GM19324 (cell line): ENCODE measurements around the gene LEPROT.

Source experiments
- ATAC-seq: cut with Tn5 transposase; IDR thresholded peaks from one replicate; pipeline ENCODE4 v1.9.1; 2021; ENCODE audit warnings: mild to moderate bottlenecking, moderate library complexity; ENCODE audit not compliant: unreplicated experiment, low FRiP score

The LEPROT gene

DNA sequence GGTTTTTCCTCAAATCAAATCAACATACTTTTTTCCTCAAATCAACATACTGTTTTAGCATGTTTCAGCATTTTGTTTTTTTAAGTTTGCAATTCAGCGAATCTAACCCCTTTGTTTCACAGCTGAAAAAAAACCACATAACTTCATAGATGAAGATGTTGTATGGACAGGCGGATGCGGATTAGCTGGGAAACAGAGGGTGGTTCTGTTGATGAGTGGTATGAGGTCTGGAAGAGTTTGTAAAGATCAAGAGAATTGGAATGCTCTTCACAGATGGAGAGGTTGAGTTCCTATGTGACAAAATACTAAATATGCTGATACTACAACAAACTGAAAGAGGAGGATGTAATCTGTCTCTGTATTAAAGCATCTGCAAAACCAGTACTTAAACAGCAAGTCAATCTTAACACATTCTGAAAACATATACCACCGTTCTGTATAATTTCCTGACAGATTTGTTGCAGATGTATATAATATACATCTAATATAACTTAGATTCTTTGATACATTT, 10.6 kb upstream of the LEPROT start:
- ATAC-seq: no peak

DNA sequence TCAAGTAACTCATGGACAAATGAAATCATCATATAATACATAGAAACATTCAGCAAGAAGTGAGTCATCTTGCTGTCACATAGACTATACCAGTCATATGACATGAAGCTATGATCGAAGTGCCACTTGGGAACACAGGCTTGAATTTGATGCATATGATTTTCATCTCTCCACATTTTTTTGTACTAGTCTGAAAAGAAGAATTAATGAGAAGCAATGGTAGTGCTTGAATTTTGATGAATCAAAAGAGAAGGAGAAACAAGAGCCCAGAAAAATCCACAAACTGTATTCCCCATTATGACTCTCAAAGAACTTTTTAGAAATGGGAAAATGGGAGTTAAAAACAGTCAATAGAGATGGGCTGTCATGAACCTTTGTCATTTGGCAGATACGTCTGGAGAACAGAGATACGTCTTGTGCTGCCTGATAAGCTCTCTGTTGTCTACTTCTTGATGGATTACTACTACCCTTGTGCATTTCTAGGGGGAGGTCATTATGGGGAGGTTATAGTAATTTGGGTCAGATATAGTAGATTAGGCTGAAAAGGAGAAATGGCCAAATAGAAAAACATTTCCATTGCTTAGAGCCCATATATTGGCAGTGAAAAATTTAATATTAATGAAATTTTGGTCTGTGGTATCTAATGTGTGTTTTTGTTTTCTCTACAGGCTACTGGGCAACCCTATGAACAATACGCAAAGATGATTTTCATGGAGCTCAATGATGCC, 8.0 kb upstream of the LEPROT start:
- no peak for ATAC-seq

GRCh38 chr1:65412984-65413375, 7.5 kb upstream of the LEPROT start:
- no peak for ATAC-seq

GRCh38 chr1:65414538-65414937, 5.9 kb upstream of the LEPROT start:
- no peak for ATAC-seq

DNA sequence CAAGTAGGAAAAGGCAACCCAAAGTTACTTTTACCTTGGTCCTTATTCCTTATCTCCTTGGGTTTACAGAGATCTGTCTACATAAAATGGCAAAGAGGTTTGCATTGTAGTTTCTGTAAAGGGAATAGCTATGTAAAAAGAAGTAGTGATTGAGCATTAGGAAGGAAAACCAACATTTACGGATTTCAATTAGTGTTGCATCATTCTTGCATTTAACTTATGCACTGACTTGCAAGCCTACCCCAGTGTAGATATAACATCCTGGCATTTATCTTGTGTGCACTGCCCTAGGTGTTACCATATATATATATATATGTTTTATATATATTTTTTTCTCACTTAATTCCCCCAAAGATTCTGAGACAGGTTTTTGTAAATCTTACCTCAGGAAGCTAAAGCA, 3.7 kb upstream of the LEPROT start:
- ATAC-seq: no peak

- ATAC-seq: no peak
These were observed 2.7 kb upstream of the LEPROT start for GRCh38 chr1:65417729-65418128.

- no peak for ATAC-seq
These were observed 1.8 kb upstream of the LEPROT start for GRCh38 chr1:65418522-65419185.

GRCh38 chr1:65419681-65420589, 533 bp upstream of the LEPROT start:
- ATAC-seq: peak; percentile 95

GRCh38 chr1:65421351-65422025, 1.0 kb downstream of the LEPROT start:
- no peak for ATAC-seq

GRCh38 chr1:65422241-65423203, 2.1 kb downstream of the LEPROT start:
- ATAC-seq: no peak

- no peak for ATAC-seq
These were observed 3.6 kb downstream of the LEPROT start for GRCh38 chr1:65423884-65424572.

DNA sequence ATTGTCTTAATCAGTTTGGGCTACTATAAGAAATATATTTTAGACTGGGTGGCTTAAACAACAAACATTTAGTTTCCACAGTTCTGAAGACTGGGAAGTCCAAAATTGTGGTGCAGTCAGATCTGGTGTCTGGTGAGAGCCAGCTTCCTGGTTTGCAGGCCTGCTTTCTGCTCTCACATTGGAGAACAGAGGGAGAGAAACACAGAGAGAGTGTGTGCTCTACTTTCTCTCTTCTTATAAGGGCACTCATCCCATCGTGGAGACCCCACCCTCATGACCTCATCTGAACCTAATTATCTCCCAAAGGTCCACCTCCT, 4.1 kb downstream of the LEPROT start:
- no peak for ATAC-seq

DNA sequence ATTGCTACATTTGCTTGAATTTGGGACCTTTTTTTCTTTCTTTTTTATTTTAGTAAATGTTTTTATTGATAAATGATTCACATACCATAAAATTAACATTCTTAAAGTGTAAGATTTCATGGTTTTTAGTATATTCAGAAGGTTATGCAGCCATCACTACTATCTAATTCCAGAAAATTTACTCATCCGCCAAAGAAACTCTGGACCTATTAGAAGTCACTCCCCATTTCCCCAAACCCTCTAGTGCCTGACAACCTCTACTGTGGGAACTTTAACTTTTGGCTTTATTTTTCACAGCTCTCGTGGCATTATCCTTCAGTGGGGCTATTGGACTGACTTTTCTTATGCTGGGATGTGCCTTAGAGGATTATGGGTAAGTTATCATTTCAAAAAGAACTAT, 4.5 kb downstream of the LEPROT start:
- no peak for ATAC-seq

DNA sequence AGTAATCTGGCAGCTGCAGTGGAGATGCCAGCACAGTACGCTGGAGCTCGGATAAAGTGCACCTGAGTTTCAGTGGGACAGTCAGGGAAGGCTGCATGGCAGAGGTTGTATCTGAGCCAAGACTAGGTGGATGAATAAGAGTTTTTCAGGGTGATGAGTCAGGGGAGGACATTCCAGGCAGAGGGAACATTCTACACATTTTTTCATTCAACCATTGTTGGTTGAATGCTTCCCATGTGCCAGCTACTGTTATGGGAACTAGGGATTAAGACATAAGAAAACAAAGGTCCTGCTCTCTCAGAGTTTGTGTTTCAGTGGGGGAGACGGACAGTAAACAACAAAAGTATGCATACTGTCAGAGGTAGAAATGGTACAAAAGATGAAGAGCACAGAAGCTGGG, 5.2 kb downstream of the LEPROT start:
- ATAC-seq: no peak

- ATAC-seq: no peak
These were observed 8.6 kb downstream of the LEPROT start for GRCh38 chr1:65429078-65429477.

- no peak for ATAC-seq
These were observed 9.3 kb downstream of the LEPROT start for GRCh38 chr1:65429806-65430205.

- no peak for ATAC-seq
These were observed 10.7 kb downstream of the LEPROT start for GRCh38 chr1:65431111-65431705.

DNA sequence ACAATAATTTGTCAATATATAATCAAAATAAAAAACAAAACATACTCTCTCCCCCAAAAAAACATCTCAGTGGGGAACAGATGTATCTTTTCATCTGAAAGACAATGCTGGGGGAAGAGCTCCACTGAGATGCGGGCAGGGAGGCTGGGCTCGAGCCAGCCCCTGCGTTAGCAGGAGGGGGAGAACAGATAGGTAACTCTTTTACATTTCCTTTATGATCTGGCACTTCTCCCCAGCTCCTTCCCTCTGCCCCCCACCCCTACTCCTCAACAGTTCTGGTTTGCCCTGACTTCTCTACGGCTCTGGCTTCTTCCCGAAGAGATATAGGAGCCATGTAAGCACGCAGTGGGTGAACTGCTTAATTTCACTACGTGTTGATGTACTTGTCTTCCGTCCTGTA, 12.4 kb downstream of the LEPROT start:
- no peak for ATAC-seq

GRCh38 chr1:65434255-65434654, 13.8 kb downstream of the LEPROT start:
- no peak for ATAC-seq
